Neutrophil (primary cell): ENCODE data around the gene POLN.

Experiments used
- H3K27ac ChIP-seq: fragments of 200-600 bp; sonication (generic); 2 replicates; pipeline ENCODE4 v1.5.1; 2016; ENCODE audit warnings: mild to moderate bottlenecking, moderate library complexity
- H3K27me3 ChIP-seq: fragments of 200-600 bp; sonication (generic); 2 replicates; pipeline ENCODE4 v1.6.0; 2016; ENCODE audit warnings: mild to moderate bottlenecking
- H3K36me3 ChIP-seq: fragments of 200-600 bp; sonication (generic); 2 replicates; pipeline ENCODE4 v1.5.1; 2017
- H3K4me1 ChIP-seq, 2 experiments: fragments of 200-600 bp in 1 of 2; sonication (generic) in 1 of 2; 1 replicate in 1 of 2; 2 replicates in 1 of 2; pipeline versions ENCODE4 v1.5.1 to v1.6.1; 2013 to 2016; ENCODE audit warnings: low read depth in 1 of 2, low read length in 1 of 2, mild to moderate bottlenecking in 1 of 2, moderate library complexity in 1 of 2; ENCODE audit not compliant: control insufficient read depth in 1 of 2, insufficient read depth in 1 of 2
- H3K4me3 ChIP-seq, 2 experiments: fragments of 200-600 bp in 1 of 2; sonication (generic) in 1 of 2; 1 replicate in 1 of 2; 2 replicates in 1 of 2; pipeline ENCODE4 v1.5.1; 2013 to 2016; ENCODE audit warnings: low read depth in 1 of 2, low read length in 1 of 2, mild to moderate bottlenecking in 1 of 2, moderate library complexity in 1 of 2
- H3K9me3 ChIP-seq: fragments of 200-600 bp; sonication (generic); 2 replicates; pipeline ENCODE4 v1.5.1; 2016
- TF ChIP-seq, protein P1 (sequence below): fragments of 200-600 bp; sonication (generic); IDR thresholded peaks from 2 replicates; pipeline ENCODE4 v1.5.1; 2016; ENCODE audit warnings: antibody characterized with exemption

POLN gene

DNA sequence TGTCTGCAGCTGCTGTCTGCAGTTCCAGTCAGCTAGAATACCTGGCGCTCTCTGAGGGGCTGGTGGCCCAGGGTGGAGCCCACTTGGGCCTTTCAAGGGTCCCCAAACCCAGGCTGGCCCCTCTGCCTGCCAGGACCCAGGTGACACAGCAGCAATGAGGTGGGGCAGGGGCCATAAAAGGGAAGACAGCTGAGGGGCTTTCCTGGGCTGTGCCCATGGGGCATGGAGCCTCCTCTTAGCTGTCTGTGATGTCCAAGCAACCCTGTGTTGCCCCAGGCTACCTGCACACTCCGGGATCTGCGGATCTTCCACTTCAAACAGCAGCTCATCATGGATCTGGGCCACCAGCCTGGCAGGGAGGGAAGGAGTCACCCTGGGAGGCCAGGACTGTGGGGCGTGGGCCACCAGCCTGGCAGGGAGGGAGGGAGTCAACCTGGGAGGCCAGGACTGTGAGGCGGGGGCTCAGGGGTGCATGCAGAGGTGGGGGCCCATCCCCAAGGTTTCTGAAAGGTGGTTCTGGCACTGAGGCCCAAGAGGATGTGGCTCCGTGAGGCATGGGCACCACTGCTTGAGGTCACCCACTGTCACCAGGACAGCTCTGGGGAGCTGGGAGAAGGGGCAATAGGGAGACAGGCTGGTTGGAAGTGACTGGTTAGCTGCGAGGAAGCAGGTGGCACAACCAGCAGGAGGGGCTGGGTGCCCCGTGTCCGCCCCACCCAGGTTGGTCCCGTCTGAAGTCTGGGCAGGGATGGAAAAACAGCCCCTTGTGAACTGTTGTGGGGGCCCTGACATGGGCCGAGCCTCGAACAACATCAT, 166.5 kb downstream of the POLN start:
- H3K27me3 ChIP-seq, result no peaks in the 10 kb centered on the region
- H3K4me3 ChIP-seq, result no peak overlapping the region

DNA sequence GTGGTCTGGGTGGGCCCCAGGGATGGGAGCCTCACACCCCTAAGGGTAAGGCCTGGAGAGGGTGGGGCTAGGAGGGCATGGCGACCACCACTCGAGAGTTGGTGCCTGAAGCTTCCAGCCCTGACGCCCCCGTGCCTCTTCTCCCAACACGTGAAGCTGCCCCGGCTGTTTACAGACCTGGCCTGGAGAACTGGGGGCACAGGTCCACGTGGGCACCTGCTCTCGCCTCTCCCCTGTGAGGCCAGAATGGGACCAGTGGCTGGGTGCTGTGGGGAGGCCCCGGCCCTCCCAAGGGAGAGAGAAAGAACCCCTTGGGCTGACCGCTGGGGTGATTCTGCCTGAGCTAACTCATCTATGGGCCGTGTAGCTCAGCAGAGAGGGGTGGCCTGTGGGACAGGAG, 167.3 kb downstream of the POLN start:
- no peak overlapping the region for H3K27ac ChIP-seq
- TF ChIP-seq, protein P1, sequence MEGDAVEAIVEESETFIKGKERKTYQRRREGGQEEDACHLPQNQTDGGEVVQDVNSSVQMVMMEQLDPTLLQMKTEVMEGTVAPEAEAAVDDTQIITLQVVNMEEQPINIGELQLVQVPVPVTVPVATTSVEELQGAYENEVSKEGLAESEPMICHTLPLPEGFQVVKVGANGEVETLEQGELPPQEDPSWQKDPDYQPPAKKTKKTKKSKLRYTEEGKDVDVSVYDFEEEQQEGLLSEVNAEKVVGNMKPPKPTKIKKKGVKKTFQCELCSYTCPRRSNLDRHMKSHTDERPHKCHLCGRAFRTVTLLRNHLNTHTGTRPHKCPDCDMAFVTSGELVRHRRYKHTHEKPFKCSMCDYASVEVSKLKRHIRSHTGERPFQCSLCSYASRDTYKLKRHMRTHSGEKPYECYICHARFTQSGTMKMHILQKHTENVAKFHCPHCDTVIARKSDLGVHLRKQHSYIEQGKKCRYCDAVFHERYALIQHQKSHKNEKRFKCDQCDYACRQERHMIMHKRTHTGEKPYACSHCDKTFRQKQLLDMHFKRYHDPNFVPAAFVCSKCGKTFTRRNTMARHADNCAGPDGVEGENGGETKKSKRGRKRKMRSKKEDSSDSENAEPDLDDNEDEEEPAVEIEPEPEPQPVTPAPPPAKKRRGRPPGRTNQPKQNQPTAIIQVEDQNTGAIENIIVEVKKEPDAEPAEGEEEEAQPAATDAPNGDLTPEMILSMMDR, result no peak
- no peaks in the 10 kb centered on the region for H3K36me3 ChIP-seq
- H3K4me1 ChIP-seq, result peaks cover 0 to 5% of the 10 kb centered on the region in 2 experiments
- no peaks in the 10 kb centered on the region for H3K27me3 ChIP-seq
- no peak overlapping the region for H3K4me3 ChIP-seq
- H3K9me3 ChIP-seq, result no peaks in the 10 kb centered on the region

More for the DNA sequence above, 166.5 kb downstream of the POLN start:
- H3K9me3 ChIP-seq, result no peaks in the 10 kb centered on the region
- peaks cover 0 to 5% of the 10 kb centered on the region in 2 experiments for H3K4me1 ChIP-seq
- TF ChIP-seq, protein P1, result no peak
- no peak overlapping the region for H3K27ac ChIP-seq
- no peaks in the 10 kb centered on the region for H3K36me3 ChIP-seq

GRCh38 chr4:2073808-2074481, 168.0 kb downstream of the POLN start:
- H3K4me1 ChIP-seq, result peaks cover 0 to 5% of the 10 kb centered on the region in 2 experiments
- no peak overlapping the region for H3K4me3 ChIP-seq
- H3K9me3 ChIP-seq, result no peaks in the 10 kb centered on the region
- no peaks in the 10 kb centered on the region for H3K27me3 ChIP-seq
- no peaks in the 10 kb centered on the region for H3K36me3 ChIP-seq
- TF ChIP-seq, protein P1, result no peak
- no peak overlapping the region for H3K27ac ChIP-seq

DNA sequence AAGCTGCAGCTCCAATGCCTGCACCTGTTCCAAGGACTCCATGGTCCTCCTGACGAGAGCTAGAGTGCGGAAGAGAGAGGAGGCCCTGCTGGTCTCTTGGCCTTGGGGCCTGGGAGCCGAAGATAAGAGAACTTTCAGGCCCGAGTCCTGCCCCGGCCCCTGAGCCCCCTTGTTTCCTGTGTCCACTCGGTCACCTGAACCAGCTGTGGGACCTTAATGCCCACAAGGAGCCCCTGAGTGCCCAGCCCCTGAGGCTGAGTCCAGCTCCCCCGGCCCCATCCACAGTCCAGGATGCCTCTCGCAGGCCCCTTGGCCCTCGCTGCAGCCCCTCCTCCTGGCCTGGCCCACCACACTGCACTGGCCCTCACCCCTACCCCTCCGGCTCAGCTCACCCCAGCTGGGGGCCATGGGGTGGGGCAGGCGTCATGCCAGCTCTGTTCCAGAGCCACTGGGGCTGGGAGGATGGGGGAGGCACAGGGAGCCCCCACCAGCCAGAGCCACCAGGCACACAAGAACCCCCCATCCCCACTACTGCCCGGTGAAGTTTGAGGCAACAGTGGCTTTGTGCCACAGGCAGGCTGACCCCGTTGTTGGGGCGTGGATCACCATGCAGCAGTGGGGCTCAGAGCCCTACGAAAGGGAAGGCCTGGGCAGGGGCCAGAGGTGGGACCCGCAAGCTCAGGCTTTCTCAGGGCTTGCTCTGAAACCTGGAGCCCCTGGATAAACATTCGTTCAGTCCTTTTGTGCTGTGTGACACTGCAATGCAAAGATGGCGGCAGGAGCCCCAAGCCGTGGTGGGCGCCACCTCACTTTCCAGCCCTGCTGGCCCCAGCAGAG, 168.7 kb downstream of the POLN start:
- TF ChIP-seq, protein P1, result no peak
- H3K27ac ChIP-seq, result no peak overlapping the region
- H3K27me3 ChIP-seq, result no peaks in the 10 kb centered on the region
- H3K9me3 ChIP-seq, result no peaks in the 10 kb centered on the region
- H3K4me3 ChIP-seq, result no peak overlapping the region
- H3K4me1 ChIP-seq, result peaks cover 0 to 5% of the 10 kb centered on the region in 2 experiments
- H3K36me3 ChIP-seq, result no peaks in the 10 kb centered on the region
